A673 (cell line): ENCODE data around the gene CHST9. TPM values are rescaled to one million over a fixed set of nuclear protein-coding genes. Genes with fewer than 3 reads are reported as not detected.

Experiments
- BruUV-seq: library from RNA; stranded (reverse); fragments of 400-500 nt; replicated peaks from 2 replicates; lab custom pipeline; 2021; lab: Mats Ljungman, UMichigan
- CTCF ChIA-PET: fragments of 300-600 bp; sonication (Branson Sonifier 250); formaldehyde crosslinking; loops from one replicate; lab custom pipeline; 2022; ENCODE audit warnings: antibody characterized with exemption; lab: Charles Lee
- POLR2A ChIA-PET: fragments of 300-600 bp; sonication (Branson Sonifier 250); formaldehyde crosslinking; loops from one replicate; lab custom pipeline; 2022; ENCODE audit warnings: antibody characterized with exemption; ENCODE audit not compliant: low non-redundant PET; lab: Charles Lee
- DNase-seq: peaks from one replicate; pipeline ENCODE4 v3.0.0-alpha.2; 2015; ENCODE audit warnings: low spot score
- H3K27ac ChIP-seq: fragments of 200-600 bp; sonication (generic); 2 replicates; pipeline ENCODE4 v1.5.1; 2016; ENCODE audit warnings: mixed run types, low read depth, mild to moderate bottlenecking, mixed read lengths, antibody characterized with exemption, low read length; ENCODE audit not compliant: poor library complexity, severe bottlenecking
- H3K27me3 ChIP-seq: fragments of 200-600 bp; sonication (generic); replicated peaks from 2 replicates; pipeline ENCODE4 v1.6.1; 2017; ENCODE audit warnings: mixed run types, low read depth, mild to moderate bottlenecking, mixed read lengths, antibody characterized with exemption, low read length; ENCODE audit not compliant: insufficient read depth, poor library complexity
- H3K36me3 ChIP-seq: fragments of 200-600 bp; sonication (generic); 2 replicates; pipeline ENCODE4 v1.6.1; 2016; ENCODE audit warnings: mixed run types, mild to moderate bottlenecking, mixed read lengths, antibody characterized with exemption, low read length; ENCODE audit not compliant: insufficient read depth, poor library complexity, severe bottlenecking
- H3K4me1 ChIP-seq: fragments of 200-600 bp; sonication (generic); 2 replicates; pipeline ENCODE4 v1.6.1; 2017; ENCODE audit warnings: mixed run types, mild to moderate bottlenecking, mixed read lengths, antibody characterized with exemption, low read length; ENCODE audit not compliant: insufficient read depth, poor library complexity, severe bottlenecking
- H3K4me3 ChIP-seq: fragments of 200-600 bp; sonication (generic); 2 replicates; pipeline ENCODE4 v1.5.1; 2016; ENCODE audit warnings: low read depth, mixed run types, mild to moderate bottlenecking, mixed read lengths, low read length; ENCODE audit not compliant: poor library complexity, severe bottlenecking
- H3K9me3 ChIP-seq: fragments of 200-600 bp; sonication (generic); 2 replicates; pipeline ENCODE4 v1.6.1; 2016; ENCODE audit warnings: mixed run types, low read depth, mild to moderate bottlenecking, mixed read lengths, antibody characterized with exemption, low read length; ENCODE audit not compliant: poor library complexity, severe bottlenecking
- CTCF ChIP-seq: fragments of 300-800, 200-600 bp; sonication (generic); conservative IDR thresholded peaks from 2 replicates; pipeline ENCODE4 v1.5.1; 2017; ENCODE audit warnings: low read depth, mild to moderate bottlenecking, antibody characterized with exemption, low read length, moderate library complexity, mixed read lengths
- EZH2 ChIP-seq: fragments of 200-600 bp; sonication (generic); IDR thresholded peaks from 2 replicates; pipeline ENCODE4 v1.6.1; 2017; ENCODE audit warnings: borderline replicate concordance, low read depth, mild to moderate bottlenecking, mixed read lengths, antibody characterized with exemption, low read length; ENCODE audit not compliant: poor library complexity, severe bottlenecking
- intact Hi-C: fragments of 100-400 bp; cut with micrococcal nuclease; formaldehyde crosslinking; loops from one replicate; pipeline ENCODE4 v1.10.0; 2022; ENCODE audit not compliant: unreplicated experiment
- total RNA-seq: library from RNA; stranded (reverse); gene quantifications from 2 replicates; pipeline ENCODE4 v1.2.3, GENCODE V29; 2021

The CHST9 gene
- total RNA-seq, 1 experiment from 2014 or later = not detected

GRCh38 chr18:27184115-27185024 lies 738 bp downstream of the CHST9 start:
- TF ChIP-seq EZH2 (no peak), CTCF (no peak)
- ChIA-PET POLR2A (no interaction called here), CTCF (no interaction called here)
- no peak overlapping the region for H3K27ac ChIP-seq
- H3K4me3 ChIP-seq = no peak overlapping the region
- no TSS peak for BruUV-seq
- H3K36me3 ChIP-seq = no peaks in the 10 kb centered on the region
- H3K9me3 ChIP-seq = no peaks in the 10 kb centered on the region
- no peaks in the 10 kb centered on the region for H3K4me1 ChIP-seq
- peaks cover 56% of the 10 kb centered on the region for H3K27me3 ChIP-seq
- intact Hi-C loops = no loop called here
- DNase-seq = no peak

- POLR2A ChIA-PET = no interaction called here
- intact Hi-C loops = no loop called here
- CTCF ChIA-PET = no interaction called here
- no peak for TF ChIP-seq CTCF
- TF ChIP-seq EZH2 = no peak
- no peak overlapping the region for H3K4me3 ChIP-seq
- no TSS peak for BruUV-seq
- peaks cover 48% of the 10 kb centered on the region for H3K27me3 ChIP-seq
- DNase-seq = no peak
- no peak overlapping the region for H3K27ac ChIP-seq
- no peaks in the 10 kb centered on the region for H3K9me3 ChIP-seq
- H3K4me1 ChIP-seq = no peaks in the 10 kb centered on the region
- H3K36me3 ChIP-seq = no peaks in the 10 kb centered on the region
Observed at GRCh38 chr18:27181726-27182125, 3.4 kb downstream of the CHST9 start.

- no TSS peak for BruUV-seq
- no peak for DNase-seq
- CTCF ChIA-PET = no interaction called here
Observed at GRCh38 chr18:27178424-27178823, 6.7 kb downstream of the CHST9 start.

More at GRCh38 chr18:27178424-27178823, 6.7 kb downstream of the CHST9 start:
- Histone ChIP-seq H3K27ac (no peak overlapping the region), H3K4me3 (no peak overlapping the region), H3K4me1 (no peaks in the 10 kb centered on the region), H3K27me3 (peaks cover 18% of the 10 kb centered on the region), H3K9me3 (no peaks in the 10 kb centered on the region), H3K36me3 (no peaks in the 10 kb centered on the region)
- TF ChIP-seq EZH2 = no peak
- TF ChIP-seq CTCF = no peak
- POLR2A ChIA-PET = no interaction called here
- intact Hi-C loops = no loop called here
